ENCODE measurements around the gene KLHL2. TPM values are rescaled to one million over a fixed set of nuclear protein-coding genes. Genes with fewer than 3 reads are reported as not detected.
"Not testable (repeated sequence)": the region's sequence is repeated elsewhere in the genome, so short reads cannot be mapped to it uniquely, and the experiment has no call there.

Gene KLHL2
- total RNA-seq, 1 donor from 2014 or later: 14.1 TPM

- not testable (repeated sequence) for H3K9me3 Mint-ChIP-seq; H3K4me1 Mint-ChIP-seq (ENCODE audit: unreplicated experiment); H3K27ac Mint-ChIP-seq; H3K27me3 Mint-ChIP-seq; H3K4me3 Mint-ChIP-seq; DNase-seq (ENCODE audit: extremely low spot score, unreplicated experiment)
- H3K36me3 Mint-ChIP-seq: peaks cover 11% of the 10 kb centered on the region
Measured at GRCh38 chr4:165286619-165287340, 79.4 kb downstream of the KLHL2 start.

GRCh38 chr4:165288226-165288625 lies 80.9 kb downstream of the KLHL2 start:
- Mint-ChIP-seq H3K9me3 (peaks cover 7% of the 10 kb centered on the region), H3K27me3 (no peaks in the 10 kb centered on the region), H3K4me3 (no peak overlapping the region), H3K4me1 (ENCODE audit: unreplicated experiment) (peaks cover 6% of the 10 kb centered on the region), H3K36me3 (peaks cover 6% of the 10 kb centered on the region), H3K27ac (no peak overlapping the region)
- no peak for DNase-seq (ENCODE audit: extremely low spot score, unreplicated experiment)
- no peak for TF ChIP-seq CTCF (conservative IDR thresholded peaks at IDR 0.05)

DNA sequence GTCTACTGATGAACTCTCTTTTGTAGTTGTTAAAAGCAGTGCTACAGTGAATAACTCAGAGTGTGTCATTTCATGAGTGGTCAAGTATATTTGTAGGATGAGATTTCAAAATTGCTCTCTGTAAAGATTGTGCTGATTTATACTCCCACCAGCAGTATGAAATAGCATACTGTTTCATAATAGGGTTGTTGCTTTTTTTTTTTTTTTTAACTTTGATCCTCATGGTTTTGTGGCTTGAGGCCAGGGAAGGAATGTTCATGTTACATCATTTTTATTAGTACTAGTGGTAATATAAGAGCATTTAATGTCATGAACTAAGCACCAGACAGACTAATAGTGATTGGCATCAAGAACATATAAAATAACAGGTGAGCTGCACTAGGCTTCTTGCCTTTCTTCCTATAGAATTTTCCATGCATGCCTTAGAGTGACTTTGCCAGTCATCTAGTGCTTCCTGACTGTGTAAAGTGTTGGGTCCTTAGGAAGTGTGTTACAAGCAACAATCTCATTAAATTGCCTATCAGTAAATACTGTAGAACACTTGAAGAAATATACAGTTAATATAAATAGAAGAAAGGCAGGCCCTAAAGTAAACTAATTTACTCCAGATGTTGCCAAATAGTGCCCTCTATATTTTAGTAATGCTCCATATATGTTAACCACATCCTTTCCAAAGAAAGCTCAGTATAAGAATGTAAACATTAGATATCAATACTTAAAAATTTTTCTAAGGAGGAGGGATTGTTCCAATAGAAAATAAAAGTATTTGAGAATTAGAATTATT lies 81.5 kb downstream of the KLHL2 start:
- Mint-ChIP-seq H3K4me1 (ENCODE audit: unreplicated experiment) (peaks cover 6% of the 10 kb centered on the region), H3K27ac (no peak overlapping the region), H3K36me3 (peaks cover 6% of the 10 kb centered on the region), H3K4me3 (no peak overlapping the region), H3K9me3 (peaks cover 7% of the 10 kb centered on the region), H3K27me3 (no peaks in the 10 kb centered on the region)
- DNase-seq (ENCODE audit: extremely low spot score, unreplicated experiment): no peak
- TF ChIP-seq CTCF (conservative IDR thresholded peaks at IDR 0.05): no peak

GRCh38 chr4:165289423-165289785 lies 82.0 kb downstream of the KLHL2 start:
- H3K27ac Mint-ChIP-seq: no peak overlapping the region
- H3K36me3 Mint-ChIP-seq: peaks cover 2% of the 10 kb centered on the region
- no peak for TF ChIP-seq CTCF (conservative IDR thresholded peaks at IDR 0.05)
- no peak overlapping the region for H3K4me3 Mint-ChIP-seq
- peaks cover 7% of the 10 kb centered on the region for H3K4me1 Mint-ChIP-seq (ENCODE audit: unreplicated experiment)
- no peak for DNase-seq (ENCODE audit: extremely low spot score, unreplicated experiment)
- H3K27me3 Mint-ChIP-seq: no peaks in the 10 kb centered on the region
- peaks cover 3% of the 10 kb centered on the region for H3K9me3 Mint-ChIP-seq

DNA sequence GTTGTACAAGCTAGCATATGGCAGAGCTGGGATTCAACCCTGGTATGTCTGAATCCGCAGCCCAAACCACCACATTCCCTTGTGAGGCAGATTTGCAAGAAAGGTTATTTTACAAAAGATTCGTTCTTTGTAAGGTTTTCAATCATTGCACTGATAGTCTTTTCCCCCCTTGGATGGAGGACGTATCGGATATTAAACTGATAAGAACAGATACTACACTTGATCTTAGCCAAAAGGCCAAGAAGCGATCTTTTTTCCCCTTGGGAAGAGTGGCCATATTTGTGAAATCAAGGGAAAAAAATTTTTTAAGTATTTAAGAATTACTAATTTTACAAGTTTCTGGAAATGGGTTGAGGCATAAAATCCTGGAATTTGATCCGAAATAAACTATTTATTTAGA lies 85.7 kb downstream of the KLHL2 start:
- no peak overlapping the region for H3K27ac Mint-ChIP-seq
- H3K36me3 Mint-ChIP-seq: peaks cover 5% of the 10 kb centered on the region
- peaks cover 14% of the 10 kb centered on the region for H3K4me1 Mint-ChIP-seq (ENCODE audit: unreplicated experiment)
- no peaks in the 10 kb centered on the region for H3K27me3 Mint-ChIP-seq
- H3K4me3 Mint-ChIP-seq: no peak overlapping the region
- TF ChIP-seq CTCF (conservative IDR thresholded peaks at IDR 0.05): no peak
- no peaks in the 10 kb centered on the region for H3K9me3 Mint-ChIP-seq
- no peak for DNase-seq (ENCODE audit: extremely low spot score, unreplicated experiment)

DNA sequence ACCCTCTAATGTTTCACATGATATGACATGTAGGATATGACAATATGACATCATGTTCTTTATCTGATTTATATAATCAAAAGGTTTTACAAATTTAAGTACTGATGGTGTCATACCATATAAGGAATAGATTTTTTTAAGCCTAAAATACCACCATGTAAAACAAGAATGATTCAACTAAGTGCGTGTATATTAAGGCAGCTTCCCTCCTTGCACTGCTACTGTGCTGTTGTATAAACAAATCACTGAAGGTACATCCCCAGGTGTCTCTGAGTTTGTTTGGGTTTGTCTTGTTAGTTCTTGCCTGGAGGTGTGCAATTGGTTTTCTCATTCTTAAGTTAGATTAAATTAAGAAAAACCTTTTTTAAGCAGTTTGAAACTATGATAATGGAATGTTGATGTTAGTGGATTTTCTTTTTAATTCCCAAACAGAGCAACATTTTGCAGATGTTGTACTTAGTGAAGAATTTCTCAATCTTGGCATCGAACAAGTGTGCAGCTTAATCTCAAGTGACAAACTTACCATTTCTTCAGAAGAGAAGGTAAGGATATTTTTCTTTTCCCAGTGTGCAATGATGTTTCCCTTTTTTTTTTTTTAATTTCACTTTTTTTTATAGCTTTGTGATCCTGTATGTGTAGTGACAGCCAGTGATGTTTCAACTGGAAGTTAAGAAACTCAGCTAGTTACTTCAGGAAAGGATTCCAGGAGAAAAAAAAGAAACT lies 86.7 kb downstream of the KLHL2 start:
- Mint-ChIP-seq H3K9me3 (no peaks in the 10 kb centered on the region), H3K36me3 (peaks cover 8% of the 10 kb centered on the region), H3K4me3 (no peak overlapping the region), H3K27ac (no peak overlapping the region), H3K27me3 (no peaks in the 10 kb centered on the region), H3K4me1 (ENCODE audit: unreplicated experiment) (peaks cover 7% of the 10 kb centered on the region)
- no peak for DNase-seq (ENCODE audit: extremely low spot score, unreplicated experiment)
- TF ChIP-seq CTCF (conservative IDR thresholded peaks at IDR 0.05): no peak
